ENCODE results near the gene COL20A1. TPM values are rescaled to one million over a fixed set of nuclear protein-coding genes. Genes with fewer than 3 reads are reported as not detected.

COL20A1 gene
- total and polyA plus RNA-seq, 2 of the 13 experiments (the other 11 are each of a cell fraction or from before 2014, with no cell fraction given) = not detected

DNA sequence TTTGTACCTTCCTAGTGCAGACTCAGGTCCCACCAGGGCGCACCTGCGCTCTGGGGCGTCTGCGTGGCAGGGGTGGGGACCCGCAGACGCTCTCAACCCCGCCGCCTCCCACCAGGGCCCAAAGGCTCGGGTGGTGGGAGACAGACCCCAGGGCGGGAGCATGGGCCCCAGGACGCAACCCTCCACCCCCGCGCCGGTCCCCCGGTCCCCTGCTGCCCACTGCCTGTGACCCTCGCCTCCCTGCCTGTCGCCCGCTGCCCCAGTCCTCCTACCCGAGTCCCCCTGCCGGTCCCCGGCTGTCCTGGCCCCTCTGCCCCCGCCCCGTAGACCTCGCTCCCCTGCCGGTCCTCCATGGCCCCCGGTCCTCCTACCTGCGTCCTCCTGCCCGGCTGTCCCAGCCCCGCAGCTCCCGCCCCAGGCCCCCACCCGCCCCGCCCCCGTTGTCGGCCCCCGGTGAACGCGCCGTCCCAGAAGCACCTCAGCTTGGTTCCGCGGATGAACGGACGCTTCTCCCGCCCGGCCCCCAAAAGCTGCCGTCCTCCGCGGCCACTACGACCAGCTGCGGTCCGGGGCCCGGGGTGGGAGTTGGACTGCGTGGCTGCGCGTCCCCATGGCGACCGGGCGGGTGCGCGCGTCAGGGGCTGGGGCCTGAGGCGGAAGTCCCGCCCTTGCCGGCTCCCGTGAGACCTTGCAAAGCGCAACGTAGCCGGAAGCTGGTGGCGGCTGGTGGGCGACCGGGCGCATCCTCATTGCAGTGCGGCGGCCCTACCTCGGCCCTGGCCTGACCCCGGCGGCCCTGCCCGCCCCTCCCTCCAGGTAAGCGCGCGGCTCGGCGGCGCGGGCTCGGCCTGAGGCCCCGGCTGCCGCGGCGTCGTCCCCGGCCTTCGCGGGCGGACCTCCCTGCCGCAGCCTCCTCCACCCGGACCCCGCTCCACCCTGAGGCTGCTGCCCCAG is 20.6 kb upstream of the COL20A1 start, which contains the start of gene ARFGAP1 (continued):
- TF ChIP-seq, protein P1, sequence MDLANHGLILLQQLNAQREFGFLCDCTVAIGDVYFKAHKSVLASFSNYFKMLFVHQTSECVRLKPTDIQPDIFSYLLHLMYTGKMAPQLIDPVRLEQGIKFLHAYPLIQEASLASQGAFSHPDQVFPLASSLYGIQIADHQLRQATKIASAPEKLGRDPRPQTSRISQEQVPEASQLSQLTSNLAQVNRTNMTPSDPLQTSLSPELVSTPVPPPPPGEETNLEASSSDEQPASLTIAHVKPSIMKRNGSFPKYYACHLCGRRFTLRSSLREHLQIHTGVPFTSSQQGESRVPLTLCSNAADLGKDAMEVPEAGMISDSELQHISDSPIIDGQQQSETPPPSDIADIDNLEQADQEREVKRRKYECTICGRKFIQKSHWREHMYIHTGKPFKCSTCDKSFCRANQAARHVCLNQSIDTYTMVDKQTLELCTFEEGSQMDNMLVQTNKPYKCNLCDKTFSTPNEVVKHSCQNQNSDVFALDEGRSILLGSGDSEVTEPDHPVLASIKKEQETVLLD (CRISPR knock-in tag; IDR thresholded peaks at IDR 0.05; ENCODE audit: low read depth) = peak; percentile 71
- TF ChIP-seq, protein P2, sequence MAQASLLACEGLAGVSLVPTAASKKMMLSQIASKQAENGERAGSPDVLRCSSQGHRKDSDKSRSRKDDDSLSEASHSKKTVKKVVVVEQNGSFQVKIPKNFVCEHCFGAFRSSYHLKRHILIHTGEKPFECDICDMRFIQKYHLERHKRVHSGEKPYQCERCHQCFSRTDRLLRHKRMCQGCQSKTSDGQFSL (CRISPR knock-in tag; IDR thresholded peaks at IDR 0.05) = 0 out of 2 replicates have a peak, but pooled peaks have one; percentile 68
- TF ChIP-seq, protein P3, sequence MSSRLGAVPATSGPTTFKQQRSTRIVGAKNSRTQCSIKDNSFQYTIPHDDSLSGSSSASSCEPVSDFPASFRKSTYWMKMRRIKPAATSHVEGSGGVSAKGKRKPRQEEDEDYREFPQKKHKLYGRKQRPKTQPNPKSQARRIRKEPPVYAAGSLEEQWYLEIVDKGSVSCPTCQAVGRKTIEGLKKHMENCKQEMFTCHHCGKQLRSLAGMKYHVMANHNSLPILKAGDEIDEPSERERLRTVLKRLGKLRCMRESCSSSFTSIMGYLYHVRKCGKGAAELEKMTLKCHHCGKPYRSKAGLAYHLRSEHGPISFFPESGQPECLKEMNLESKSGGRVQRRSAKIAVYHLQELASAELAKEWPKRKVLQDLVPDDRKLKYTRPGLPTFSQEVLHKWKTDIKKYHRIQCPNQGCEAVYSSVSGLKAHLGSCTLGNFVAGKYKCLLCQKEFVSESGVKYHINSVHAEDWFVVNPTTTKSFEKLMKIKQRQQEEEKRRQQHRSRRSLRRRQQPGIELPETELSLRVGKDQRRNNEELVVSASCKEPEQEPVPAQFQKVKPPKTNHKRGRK (CRISPR knock-in tag; IDR thresholded peaks at IDR 0.05) = no peak
- TF ChIP-seq NFIC (IDR thresholded peaks at IDR 0.05; ENCODE audit: low read length) (no peak), SIX1 (CRISPR knock-in tag; IDR thresholded peaks at IDR 0.05; ENCODE audit: borderline replicate concordance) (no peak), FOXM1 (CRISPR knock-in tag; IDR thresholded peaks at IDR 0.05) (no peak), ZNF205 (CRISPR knock-in tag; IDR thresholded peaks at IDR 0.05) (no peak), SOX13 (IDR thresholded peaks at IDR 0.05) (no peak), SOX13 (CRISPR knock-in tag; conservative IDR thresholded peaks at IDR 0.05 in 1 of 2, IDR thresholded peaks at IDR 0.05 in 1 of 2) (peak in 1 of 2 experiments; percentile 69; a peak in 2 of 4 replicates), IKZF1 (IDR thresholded peaks at IDR 0.05) (no peak), RARA (CRISPR knock-in tag; IDR thresholded peaks at IDR 0.05) (peak; percentile 71), ZNF891 (CRISPR knock-in tag; IDR thresholded peaks at IDR 0.05) (no peak), HOXD1 (CRISPR knock-in tag; IDR thresholded peaks at IDR 0.05) (peak; percentile 23; the same call in 1 of the 2 replicates)
- TF ChIP-seq, protein P4, sequence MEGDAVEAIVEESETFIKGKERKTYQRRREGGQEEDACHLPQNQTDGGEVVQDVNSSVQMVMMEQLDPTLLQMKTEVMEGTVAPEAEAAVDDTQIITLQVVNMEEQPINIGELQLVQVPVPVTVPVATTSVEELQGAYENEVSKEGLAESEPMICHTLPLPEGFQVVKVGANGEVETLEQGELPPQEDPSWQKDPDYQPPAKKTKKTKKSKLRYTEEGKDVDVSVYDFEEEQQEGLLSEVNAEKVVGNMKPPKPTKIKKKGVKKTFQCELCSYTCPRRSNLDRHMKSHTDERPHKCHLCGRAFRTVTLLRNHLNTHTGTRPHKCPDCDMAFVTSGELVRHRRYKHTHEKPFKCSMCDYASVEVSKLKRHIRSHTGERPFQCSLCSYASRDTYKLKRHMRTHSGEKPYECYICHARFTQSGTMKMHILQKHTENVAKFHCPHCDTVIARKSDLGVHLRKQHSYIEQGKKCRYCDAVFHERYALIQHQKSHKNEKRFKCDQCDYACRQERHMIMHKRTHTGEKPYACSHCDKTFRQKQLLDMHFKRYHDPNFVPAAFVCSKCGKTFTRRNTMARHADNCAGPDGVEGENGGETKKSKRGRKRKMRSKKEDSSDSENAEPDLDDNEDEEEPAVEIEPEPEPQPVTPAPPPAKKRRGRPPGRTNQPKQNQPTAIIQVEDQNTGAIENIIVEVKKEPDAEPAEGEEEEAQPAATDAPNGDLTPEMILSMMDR (CRISPR knock-in tag; IDR thresholded peaks at IDR 0.05) = peak; percentile 14
- TF ChIP-seq, protein P5, sequence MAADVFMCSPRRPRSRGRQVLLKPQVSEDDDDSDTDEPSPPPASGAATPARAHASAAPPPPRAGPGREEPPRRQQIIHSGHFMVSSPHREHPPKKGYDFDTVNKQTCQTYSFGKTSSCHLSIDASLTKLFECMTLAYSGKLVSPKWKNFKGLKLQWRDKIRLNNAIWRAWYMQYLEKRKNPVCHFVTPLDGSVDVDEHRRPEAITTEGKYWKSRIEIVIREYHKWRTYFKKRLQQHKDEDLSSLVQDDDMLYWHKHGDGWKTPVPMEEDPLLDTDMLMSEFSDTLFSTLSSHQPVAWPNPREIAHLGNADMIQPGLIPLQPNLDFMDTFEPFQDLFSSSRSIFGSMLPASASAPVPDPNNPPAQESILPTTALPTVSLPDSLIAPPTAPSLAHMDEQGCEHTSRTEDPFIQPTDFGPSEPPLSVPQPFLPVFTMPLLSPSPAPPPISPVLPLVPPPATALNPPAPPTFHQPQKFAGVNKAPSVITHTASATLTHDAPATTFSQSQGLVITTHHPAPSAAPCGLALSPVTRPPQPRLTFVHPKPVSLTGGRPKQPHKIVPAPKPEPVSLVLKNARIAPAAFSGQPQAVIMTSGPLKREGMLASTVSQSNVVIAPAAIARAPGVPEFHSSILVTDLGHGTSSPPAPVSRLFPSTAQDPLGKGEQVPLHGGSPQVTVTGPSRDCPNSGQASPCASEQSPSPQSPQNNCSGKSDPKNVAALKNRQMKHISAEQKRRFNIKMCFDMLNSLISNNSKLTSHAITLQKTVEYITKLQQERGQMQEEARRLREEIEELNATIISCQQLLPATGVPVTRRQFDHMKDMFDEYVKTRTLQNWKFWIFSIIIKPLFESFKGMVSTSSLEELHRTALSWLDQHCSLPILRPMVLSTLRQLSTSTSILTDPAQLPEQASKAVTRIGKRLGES (CRISPR knock-in tag; IDR thresholded peaks at IDR 0.05; ENCODE audit: borderline replicate concordance) = no peak
- TF ChIP-seq, protein P6, sequence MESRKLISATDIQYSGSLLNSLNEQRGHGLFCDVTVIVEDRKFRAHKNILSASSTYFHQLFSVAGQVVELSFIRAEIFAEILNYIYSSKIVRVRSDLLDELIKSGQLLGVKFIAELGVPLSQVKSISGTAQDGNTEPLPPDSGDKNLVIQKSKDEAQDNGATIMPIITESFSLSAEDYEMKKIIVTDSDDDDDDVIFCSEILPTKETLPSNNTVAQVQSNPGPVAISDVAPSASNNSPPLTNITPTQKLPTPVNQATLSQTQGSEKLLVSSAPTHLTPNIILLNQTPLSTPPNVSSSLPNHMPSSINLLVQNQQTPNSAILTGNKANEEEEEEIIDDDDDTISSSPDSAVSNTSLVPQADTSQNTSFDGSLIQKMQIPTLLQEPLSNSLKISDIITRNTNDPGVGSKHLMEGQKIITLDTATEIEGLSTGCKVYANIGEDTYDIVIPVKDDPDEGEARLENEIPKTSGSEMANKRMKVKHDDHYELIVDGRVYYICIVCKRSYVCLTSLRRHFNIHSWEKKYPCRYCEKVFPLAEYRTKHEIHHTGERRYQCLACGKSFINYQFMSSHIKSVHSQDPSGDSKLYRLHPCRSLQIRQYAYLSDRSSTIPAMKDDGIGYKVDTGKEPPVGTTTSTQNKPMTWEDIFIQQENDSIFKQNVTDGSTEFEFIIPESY (CRISPR knock-in tag; IDR thresholded peaks at IDR 0.05) = peak; percentile 38; the same call in 1 of the 2 replicates
